Activated naive CD8-positive, alpha-beta T cell treated with anti-CD3 and anti-CD28 coated beads for 36 hours (primary cell): ENCODE data around the gene STIM1. TPM values are rescaled to one million over a fixed set of nuclear protein-coding genes. Genes with fewer than 3 reads are reported as not detected.

Source experiments
- DNase-seq: peaks from one replicate; pipeline ENCODE4 v3.0.0; 2021
- H3K27ac Mint-ChIP-seq: one replicate; pipeline ENCODE4 v1.8.0; 2022; ENCODE audit warnings: mild to moderate bottlenecking, moderate library complexity, mixed read lengths
- H3K27me3 Mint-ChIP-seq: one replicate; pipeline ENCODE4 v1.8.0; 2022; ENCODE audit warnings: mild to moderate bottlenecking, mixed read lengths
- H3K36me3 Mint-ChIP-seq: one replicate; pipeline ENCODE4 v1.8.0; 2021; ENCODE audit warnings: mild to moderate bottlenecking, mixed read lengths
- H3K4me1 Mint-ChIP-seq: one replicate; pipeline ENCODE4 v1.8.0; 2021; ENCODE audit warnings: mixed read lengths
- H3K4me3 Mint-ChIP-seq: one replicate; pipeline ENCODE4 v1.8.0; 2022; ENCODE audit warnings: mild to moderate bottlenecking, moderate library complexity, mixed read lengths
- H3K9me3 Mint-ChIP-seq: one replicate; pipeline ENCODE4 v1.8.0; 2022; ENCODE audit warnings: mixed read lengths
- total RNA-seq, 2 experiments: library from RNA; stranded (reverse); gene quantifications; one replicate each; pipeline ENCODE4 v1.2.3, GENCODE V29; 2021

Gene STIM1
- total RNA-seq, 2 experiments from 2014 or later, result 49.4 to 55.4 TPM

DNA sequence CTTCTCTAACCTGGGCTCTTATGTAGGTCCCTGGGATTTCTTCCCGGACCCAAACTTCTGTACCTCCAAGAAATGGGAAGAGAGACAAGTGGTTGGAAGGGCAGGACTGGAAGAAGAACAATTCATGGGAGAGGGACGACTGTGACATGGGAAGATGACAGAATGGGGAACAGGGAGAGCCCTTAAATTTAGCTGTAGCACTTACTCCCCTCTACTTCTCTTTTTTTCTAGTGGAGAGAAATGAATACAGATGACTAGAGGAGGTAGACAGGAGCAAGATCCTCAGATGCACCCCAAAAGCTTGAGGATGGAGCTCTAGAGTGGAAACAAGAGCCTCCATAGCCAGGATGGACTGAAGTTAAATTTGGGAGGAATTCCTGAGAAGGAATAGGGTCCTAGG lies 17.0 kb upstream of the STIM1 start:
- Mint-ChIP-seq H3K27ac (peak overlapping the region; percentile 81), H3K27me3 (no peaks in the 10 kb centered on the region), H3K9me3 (peaks cover 2% of the 10 kb centered on the region), H3K36me3 (peaks cover 56% of the 10 kb centered on the region), H3K4me1 (peaks cover 61% of the 10 kb centered on the region), H3K4me3 (peak overlapping the region; percentile 90)
- DNase-seq, result no peak

DNA sequence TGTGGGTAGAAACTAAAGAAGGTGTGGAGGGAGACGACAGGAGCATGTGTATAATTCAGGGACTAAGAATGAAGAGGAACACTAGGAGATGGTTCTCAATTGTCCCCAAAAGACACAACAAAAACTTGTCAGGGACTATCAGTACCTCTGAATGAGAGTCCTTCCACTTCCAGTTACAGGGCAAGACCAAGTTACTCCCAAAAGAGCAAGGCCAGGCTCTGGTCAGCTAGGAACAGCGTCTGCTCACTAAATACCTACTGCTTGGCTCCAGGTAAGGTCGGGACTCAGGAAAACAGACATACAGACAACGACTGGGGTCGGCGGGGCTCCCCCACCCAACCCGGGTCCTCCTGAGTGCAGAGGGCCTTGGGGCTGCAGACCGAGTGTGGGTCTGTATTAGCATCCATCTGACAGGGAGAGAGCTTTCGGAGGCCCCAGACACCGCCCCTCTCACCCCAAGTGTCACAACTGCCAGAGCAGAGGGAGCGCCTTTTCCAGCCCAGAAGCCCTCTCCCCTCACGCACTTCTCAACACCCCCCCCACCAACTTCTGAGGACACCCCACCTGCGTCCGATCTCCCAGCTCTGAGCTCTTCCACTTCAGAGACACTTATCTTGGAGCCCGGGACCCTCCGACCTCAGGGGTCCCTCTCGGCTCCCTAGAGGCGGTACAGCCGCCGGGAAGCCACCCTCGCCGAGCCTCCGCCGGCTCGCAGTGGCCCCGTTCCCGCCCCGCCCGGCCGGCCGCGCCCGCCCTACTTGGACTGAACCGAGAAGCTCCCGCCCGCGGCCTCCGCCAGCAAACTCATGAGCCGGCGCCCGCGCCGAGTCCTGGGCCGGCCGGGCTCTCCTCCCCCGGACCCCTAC lies 15.2 kb upstream of the STIM1 start:
- H3K4me1 Mint-ChIP-seq, result peaks cover 57% of the 10 kb centered on the region
- peaks cover 2% of the 10 kb centered on the region for H3K9me3 Mint-ChIP-seq
- no peaks in the 10 kb centered on the region for H3K27me3 Mint-ChIP-seq
- H3K36me3 Mint-ChIP-seq, result peaks cover 38% of the 10 kb centered on the region
- peak overlapping the region; percentile 90 for H3K4me3 Mint-ChIP-seq
- H3K27ac Mint-ChIP-seq, result peak overlapping the region; percentile 81
- peak; percentile 44 for DNase-seq

DNA sequence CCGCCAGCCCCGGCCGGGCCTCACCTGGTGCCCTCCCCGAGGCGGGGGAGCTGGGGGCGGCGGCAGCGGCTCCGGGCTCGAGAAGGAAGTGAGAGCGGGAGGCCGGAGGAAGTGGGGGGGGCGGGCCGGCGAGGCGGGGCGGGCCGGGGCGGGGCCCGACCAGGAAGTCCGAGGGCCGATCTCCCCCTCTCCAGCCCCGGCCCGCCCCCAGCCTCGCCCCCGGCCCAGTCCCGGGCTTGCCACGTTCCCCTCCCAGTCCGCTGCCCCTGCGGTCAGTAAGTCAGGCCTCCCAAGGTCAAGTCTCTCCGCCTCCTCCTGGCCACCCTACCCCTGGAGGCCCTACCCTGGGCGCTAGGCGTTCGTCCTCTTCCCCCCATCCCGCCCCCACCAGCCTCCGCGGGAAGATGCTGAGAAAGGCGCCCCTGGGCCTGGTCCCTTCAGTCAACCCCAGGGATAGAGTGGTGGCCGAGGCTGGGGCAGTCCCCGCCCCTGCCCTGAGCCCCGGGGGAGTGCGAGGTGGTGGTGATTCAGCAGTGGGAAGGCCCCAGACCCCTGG lies 14.5 kb upstream of the STIM1 start, which contains the start of gene RHOG:
RHOG (minus strand) TSS at position 90 of the 556 bp plus-strand sequence. CDS start 12,821 bp downstream, outside the sequence.
- H3K27ac Mint-ChIP-seq, result peak within 1 kb of the TSS; percentile 91
- H3K27me3 Mint-ChIP-seq, result no peaks in the 10 kb centered on the region
- peak within 1 kb of the TSS; percentile 90 for H3K4me3 Mint-ChIP-seq
- peaks cover 32% of the 10 kb centered on the region for H3K36me3 Mint-ChIP-seq
- H3K9me3 Mint-ChIP-seq, result no peaks in the 10 kb centered on the region
- DNase-seq, result no peak
- H3K4me1 Mint-ChIP-seq, result peaks cover 56% of the 10 kb centered on the region

DNA sequence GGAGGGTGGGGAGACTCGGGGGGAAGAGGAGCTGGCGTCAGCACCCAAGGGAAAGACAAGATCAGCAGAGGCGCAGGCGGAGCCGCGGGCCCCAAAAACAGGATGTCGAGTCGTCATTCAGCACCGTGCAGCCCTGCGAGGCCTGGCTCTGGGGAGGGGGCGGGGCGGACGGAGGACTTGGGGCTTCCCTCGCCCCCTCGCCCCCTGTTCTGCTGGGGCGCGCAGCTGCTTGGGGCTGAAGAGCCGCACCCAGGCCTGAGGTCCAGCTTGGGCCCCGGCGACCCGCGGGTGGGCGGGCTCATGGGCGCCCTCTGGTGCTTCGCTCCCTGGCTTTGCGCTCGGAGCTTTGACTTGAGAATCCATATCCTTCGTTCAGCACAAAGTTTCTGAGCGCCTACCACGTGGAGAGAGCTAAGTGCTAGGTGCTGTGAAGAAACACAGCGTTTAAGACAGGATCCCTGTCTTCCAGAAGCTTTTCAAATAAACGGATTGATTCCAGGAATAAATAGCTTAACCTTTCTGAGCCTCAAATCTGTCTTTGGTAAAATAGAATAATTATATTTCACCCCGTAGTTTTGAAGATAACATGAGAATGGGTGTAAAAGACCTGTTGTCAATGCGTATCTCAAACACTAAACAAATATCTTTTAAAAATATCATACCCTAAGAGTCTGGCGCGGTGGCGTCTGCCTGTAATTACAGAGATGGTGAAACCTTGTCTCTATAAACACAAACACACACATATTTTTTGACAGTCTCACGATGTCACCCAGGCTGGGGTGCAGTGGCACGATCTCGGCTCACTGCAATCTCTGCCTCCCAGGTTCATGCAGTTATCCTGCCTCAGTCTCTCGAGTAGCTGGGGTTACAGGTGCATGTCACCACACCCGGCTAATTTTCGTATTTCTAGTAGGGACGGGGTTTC lies 13.8 kb upstream of the STIM1 start:
- H3K4me3 Mint-ChIP-seq, result peak overlapping the region; percentile 78

DNA sequence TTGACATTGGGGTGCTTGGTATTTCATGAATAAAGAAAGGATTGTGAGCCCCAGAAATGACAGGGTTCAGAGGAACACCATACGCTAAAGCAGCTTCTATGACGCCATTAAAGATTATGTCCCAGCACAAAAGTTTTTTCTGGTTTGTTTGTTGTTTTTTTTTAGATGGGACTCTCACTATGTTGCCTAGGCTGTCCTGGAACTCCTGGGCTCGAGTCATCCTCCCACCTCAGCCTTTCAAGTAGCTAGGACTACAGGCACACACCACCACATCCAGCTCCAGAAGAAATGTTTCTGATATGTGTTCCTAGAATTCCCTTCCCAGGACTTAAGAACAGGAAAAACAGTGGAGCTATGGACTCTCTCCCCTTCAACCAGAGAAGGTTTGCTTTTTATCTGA lies 12.1 kb upstream of the STIM1 start:
- H3K27ac Mint-ChIP-seq, result peak overlapping the region; percentile 58
- peaks cover 38% of the 10 kb centered on the region for H3K4me1 Mint-ChIP-seq
- H3K27me3 Mint-ChIP-seq, result no peaks in the 10 kb centered on the region
- H3K36me3 Mint-ChIP-seq, result peaks cover 17% of the 10 kb centered on the region
- H3K4me3 Mint-ChIP-seq, result no peak overlapping the region
- H3K9me3 Mint-ChIP-seq, result no peaks in the 10 kb centered on the region
- no peak for DNase-seq

More for the DNA sequence above, 13.8 kb upstream of the STIM1 start:
- peaks cover 28% of the 10 kb centered on the region for H3K36me3 Mint-ChIP-seq
- H3K27me3 Mint-ChIP-seq, result no peaks in the 10 kb centered on the region
- peaks cover 51% of the 10 kb centered on the region for H3K4me1 Mint-ChIP-seq
- H3K27ac Mint-ChIP-seq, result peak overlapping the region; percentile 91
- H3K9me3 Mint-ChIP-seq, result no peaks in the 10 kb centered on the region
- peak; percentile 97 for DNase-seq

DNA sequence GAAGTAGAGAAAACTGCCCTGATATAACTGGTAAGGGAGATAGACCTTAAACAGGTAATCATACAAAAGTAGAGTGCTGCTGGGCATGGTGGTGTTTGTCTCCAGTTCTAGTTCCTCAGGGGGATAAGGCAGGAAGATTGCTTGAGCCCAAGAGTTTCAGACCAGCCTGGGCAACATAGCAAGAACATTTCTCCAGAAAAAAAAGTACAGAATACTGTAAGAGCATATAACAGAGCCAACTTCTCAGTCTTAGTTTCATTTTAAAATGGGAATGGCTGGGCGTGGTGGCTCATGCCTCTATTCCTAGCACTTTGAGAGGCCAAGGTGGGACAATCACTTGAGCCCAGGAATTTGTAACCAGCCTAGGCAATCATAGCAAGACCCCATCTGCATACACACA lies 10.2 kb upstream of the STIM1 start:
- Mint-ChIP-seq H3K4me1 (peaks cover 42% of the 10 kb centered on the region), H3K9me3 (no peaks in the 10 kb centered on the region), H3K27me3 (no peaks in the 10 kb centered on the region), H3K27ac (peak overlapping the region; percentile 54), H3K4me3 (no peak overlapping the region), H3K36me3 (no peaks in the 10 kb centered on the region)
- DNase-seq, result no peak

DNA sequence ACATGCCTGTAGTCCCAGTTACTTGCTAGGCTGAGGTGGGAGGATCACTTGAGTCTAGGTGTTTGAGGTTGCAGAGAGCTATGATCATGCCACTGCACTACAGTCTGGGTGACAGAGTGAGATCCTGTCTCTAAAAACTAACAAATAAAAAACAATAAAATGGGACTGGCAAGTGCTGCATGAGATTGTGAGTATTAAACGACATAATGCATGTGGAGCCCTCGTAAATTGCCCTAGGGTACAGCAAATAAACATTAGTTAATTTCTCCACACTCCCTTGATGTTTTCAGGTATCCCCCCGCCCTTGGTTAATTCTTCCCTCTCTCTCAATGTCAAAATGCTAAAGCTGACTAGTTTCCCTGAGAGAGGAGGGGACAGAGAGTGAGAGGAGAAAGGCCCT lies 9.8 kb upstream of the STIM1 start:
- Mint-ChIP-seq H3K27me3 (no peaks in the 10 kb centered on the region), H3K9me3 (no peaks in the 10 kb centered on the region), H3K4me1 (peaks cover 42% of the 10 kb centered on the region), H3K4me3 (no peak overlapping the region), H3K36me3 (no peaks in the 10 kb centered on the region), H3K27ac (no peak overlapping the region)
- no peak for DNase-seq

DNA sequence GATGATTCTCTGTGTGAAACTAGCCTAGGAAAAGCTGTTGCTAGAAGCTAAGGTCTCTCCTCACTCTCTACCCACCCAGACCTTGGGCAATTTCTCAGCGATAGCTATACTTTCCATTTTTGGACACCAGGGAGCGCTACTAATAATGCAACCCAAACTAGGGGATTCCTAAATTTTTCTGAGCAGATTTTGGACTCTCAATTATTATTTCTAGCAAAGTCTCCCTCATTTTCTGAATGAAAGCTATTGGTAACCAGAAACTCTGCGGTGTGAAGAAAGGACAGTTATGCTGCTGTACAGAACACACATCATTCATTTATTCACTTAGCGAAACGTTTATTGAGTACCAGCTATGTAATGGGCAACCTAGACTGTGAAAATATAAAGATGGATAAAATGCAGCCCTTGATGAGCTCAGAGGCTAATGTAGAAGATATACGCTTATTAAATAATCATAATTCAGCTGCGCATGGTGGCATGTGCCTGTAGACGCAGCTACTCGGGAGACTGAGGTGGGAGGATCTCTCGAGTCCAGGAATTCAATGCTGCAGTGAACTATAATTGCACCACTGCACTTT lies 6.1 kb upstream of the STIM1 start:
- Mint-ChIP-seq H3K9me3 (no peaks in the 10 kb centered on the region), H3K4me3 (no peak overlapping the region), H3K27ac (peak overlapping the region; percentile 17), H3K27me3 (no peaks in the 10 kb centered on the region), H3K36me3 (peaks cover 5% of the 10 kb centered on the region), H3K4me1 (peaks cover 42% of the 10 kb centered on the region)
- peak; percentile 33 for DNase-seq

DNA sequence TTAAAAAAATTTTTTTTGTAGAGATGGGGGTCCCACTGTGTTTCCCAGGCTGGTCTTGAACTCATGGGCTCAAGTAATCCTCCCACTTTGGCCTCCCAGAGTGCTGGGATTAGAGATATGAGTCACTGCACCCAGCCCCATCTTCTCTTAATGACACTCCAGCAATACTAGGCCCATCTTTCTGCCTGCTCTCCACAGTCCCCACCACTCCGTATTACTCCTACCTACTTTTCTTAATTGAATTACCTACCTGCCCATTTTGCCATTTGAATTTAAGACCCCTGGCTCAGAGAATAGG lies 2.0 kb upstream of the STIM1 start:
- H3K27me3 Mint-ChIP-seq, result no peaks in the 10 kb centered on the region
- H3K9me3 Mint-ChIP-seq, result no peaks in the 10 kb centered on the region
- peak overlapping the region; percentile 86 for H3K4me3 Mint-ChIP-seq
- peaks cover 15% of the 10 kb centered on the region for H3K36me3 Mint-ChIP-seq
- DNase-seq, result no peak
- H3K27ac Mint-ChIP-seq, result peak overlapping the region; percentile 97
- peaks cover 45% of the 10 kb centered on the region for H3K4me1 Mint-ChIP-seq

DNA sequence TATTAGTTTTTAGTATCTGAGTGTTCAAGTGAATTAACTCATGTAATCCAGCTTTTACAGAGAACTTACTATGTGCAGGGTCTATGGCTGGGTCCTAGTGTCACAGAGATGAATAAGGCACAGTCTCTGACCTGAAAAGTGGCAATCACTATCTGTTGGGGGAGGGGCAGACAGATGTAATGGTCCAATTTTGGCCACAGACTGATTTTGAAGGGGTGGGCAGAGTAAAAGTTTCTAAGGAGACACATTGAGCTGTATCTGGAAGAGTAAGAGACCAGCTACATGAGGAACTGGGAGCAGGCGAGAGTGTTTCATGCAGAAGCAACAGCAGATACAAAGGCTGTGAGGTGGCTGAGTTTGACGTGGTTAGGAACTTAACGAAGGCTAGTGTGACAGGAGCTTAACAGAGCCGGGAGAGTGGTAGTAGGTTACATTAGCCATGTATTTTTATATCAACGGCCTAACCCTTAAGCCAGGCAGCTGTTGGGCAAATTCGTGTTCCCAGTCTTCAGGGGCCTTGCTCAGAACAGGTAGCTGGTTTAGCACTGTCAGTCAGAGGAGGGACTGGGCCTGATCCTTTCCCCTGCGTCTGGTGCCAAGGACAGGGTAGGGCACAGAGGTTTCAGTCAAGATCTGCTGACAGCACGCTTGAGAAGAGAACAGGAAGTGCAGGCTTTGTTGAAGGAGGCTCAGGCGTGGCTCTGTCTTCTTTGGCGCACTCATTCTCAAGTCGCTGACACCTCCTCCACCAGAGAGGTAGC lies 1.4 kb upstream of the STIM1 start:
- peak; percentile 67 for DNase-seq
- Mint-ChIP-seq H3K36me3 (peaks cover 15% of the 10 kb centered on the region), H3K27ac (peak overlapping the region; percentile 97), H3K4me3 (peak overlapping the region; percentile 86), H3K27me3 (no peaks in the 10 kb centered on the region), H3K4me1 (peaks cover 46% of the 10 kb centered on the region), H3K9me3 (no peaks in the 10 kb centered on the region)

DNA sequence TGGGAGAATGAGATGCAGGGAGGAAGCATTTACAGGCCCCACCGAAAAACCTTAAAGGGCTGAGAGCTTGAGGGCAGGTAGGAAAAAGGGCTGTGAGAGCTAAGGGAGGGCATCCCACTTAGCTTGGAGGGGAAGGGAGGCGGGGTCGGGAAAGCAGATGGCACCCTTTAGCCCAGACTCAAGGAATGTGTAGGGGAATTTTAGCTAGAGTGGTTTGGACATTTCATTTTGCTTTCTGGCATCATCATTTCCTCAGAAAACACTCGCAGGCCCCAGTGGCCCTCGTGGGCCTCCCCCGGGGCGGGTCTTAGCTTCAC lies 846 bp upstream of the STIM1 start:
- no peak for DNase-seq
- Mint-ChIP-seq H3K9me3 (no peaks in the 10 kb centered on the region), H3K4me1 (peaks cover 48% of the 10 kb centered on the region), H3K4me3 (peak overlapping the region; percentile 86), H3K36me3 (peaks cover 15% of the 10 kb centered on the region), H3K27me3 (no peaks in the 10 kb centered on the region), H3K27ac (peak overlapping the region; percentile 97)

DNA sequence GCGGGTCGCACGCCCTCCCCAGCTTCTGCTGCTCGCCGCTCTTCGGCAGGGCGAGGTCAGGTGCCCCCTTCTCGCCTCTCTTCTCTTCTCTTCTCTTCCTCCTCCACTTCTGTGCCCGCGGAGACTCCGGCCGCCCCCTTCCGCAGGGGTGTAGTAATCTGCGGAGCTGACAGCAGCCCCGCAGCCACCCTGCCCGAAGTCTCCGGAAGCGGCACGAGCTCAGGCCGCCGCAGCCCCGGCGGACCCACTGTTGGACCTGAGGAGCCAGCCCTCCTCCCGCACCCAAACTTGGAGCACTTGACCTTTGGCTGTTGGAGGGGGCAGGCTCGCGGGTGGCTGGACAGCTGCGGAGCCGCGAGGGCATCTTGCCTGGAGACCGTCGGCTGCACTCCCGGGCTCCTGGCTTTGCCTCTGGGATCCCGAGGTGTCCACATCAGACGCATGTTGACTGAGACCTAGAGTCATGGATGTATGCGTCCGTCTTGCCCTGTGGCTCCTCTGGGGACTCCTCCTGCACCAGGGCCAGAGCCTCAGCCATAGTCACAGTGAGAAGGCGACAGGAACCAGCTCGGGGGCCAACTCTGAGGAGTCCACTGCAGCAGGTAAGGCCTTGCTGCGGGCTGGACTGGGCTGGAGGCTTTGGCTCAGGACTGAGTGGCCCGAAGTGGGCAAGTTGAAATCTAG lies 486 bp downstream of the STIM1 start:
- peak overlapping the region; percentile 95 for H3K27ac Mint-ChIP-seq
- H3K4me3 Mint-ChIP-seq, result peak overlapping the region; percentile 98
- H3K36me3 Mint-ChIP-seq, result peaks cover 16% of the 10 kb centered on the region
- peaks cover 61% of the 10 kb centered on the region for H3K4me1 Mint-ChIP-seq
- H3K27me3 Mint-ChIP-seq, result no peaks in the 10 kb centered on the region
- no peaks in the 10 kb centered on the region for H3K9me3 Mint-ChIP-seq
- peak; percentile 67 for DNase-seq

DNA sequence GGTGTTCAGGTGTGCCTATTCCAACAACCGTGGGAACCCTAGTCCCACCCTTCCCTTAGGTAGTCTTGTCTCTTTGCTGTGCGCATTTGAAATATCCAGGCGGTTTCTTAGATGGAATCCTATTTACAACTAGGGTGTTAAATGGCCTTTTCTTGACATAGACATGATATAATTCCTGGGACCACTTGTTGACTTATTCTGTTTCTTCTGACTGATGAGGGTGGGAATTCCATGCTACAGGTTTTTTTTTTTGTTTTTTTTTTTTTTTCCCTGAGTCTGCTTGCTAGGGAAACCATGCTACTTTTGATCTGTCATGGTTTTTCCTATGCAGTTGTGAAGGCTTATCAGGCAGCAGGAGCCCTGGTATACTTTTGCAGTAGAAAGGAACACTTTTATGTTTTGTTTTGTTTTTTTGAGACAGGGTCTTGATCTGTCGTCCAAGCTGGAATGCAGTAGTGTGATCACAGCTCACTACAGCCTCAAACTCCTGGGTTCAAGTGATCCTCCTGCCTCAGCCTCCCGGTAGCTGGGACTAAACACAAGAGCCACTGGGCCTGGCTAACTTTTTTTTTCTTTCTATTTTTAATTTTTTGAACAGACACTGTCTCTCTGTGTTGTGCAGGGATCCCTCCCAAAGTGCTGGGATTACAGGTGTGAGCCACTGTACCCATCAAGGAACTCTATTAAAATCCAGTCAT lies 1.5 kb downstream of the STIM1 start:
- Mint-ChIP-seq H3K27me3 (no peaks in the 10 kb centered on the region), H3K9me3 (no peaks in the 10 kb centered on the region), H3K36me3 (peaks cover 22% of the 10 kb centered on the region), H3K4me1 (peaks cover 71% of the 10 kb centered on the region), H3K27ac (peak overlapping the region; percentile 95), H3K4me3 (peak overlapping the region; percentile 98)
- no peak for DNase-seq
